GM12892 (cell line): ENCODE results near the gene FNIP2.

Experiments
- POLR2A ChIP-seq: IDR thresholded peaks from 2 replicates; pipeline ENCODE4 v1.6.1; 2011; ENCODE audit warnings: low read depth, low read length, control low read depth
- POLR2AphosphoS5 ChIP-seq: IDR thresholded peaks from 2 replicates; pipeline ENCODE4 v1.6.1; 2011; ENCODE audit warnings: low read depth, low read length, control low read depth
- TAF1 ChIP-seq: IDR thresholded peaks from 2 replicates; pipeline ENCODE4 v1.6.1; 2011; ENCODE audit warnings: low read depth, mild to moderate bottlenecking, control low read depth, low read length, borderline replicate concordance

GRCh38 chr4:158861766-158862165, 92.9 kb downstream of the FNIP2 start:
- no peak for TF ChIP-seq TAF1
- TF ChIP-seq POLR2AphosphoS5 = no peak
- TF ChIP-seq POLR2A = no peak
